A549 (cell line): ENCODE measurements around the gene GRIP2. TPM values are rescaled to one million over a fixed set of nuclear protein-coding genes. Genes with fewer than 3 reads are reported as not detected.

Experiments
- ATAC-seq, 2 experiments: fragments of 200-7000 bp in 1 of 2; fragments of >200 bp in 1 of 2; cut with Nextera tagmentation in 1 of 2; cut with Tn5 transposase in 1 of 2; 3 replicates each; pipeline versions ENCODE4 v1.8.0 to v1.9.1; 2018 to 2020; ENCODE audit warnings: mild to moderate bottlenecking in 1 of 2, moderate library complexity in 1 of 2
- CTCF ChIA-PET: fragments of 300-600 bp; sonication (Branson Sonifier 250); formaldehyde crosslinking; extraction: SDS; loops from one replicate; lab custom pipeline; 2021; ENCODE audit warnings: antibody characterized with exemption, inconsistent platforms; lab: Yijun Ruan, JAX
- POLR2A ChIA-PET: fragments of 350-600 bp; formaldehyde crosslinking; extraction: SDS; loops from one replicate; lab custom pipeline; 2021; ENCODE audit warnings: antibody characterized with exemption, inconsistent platforms; lab: Yijun Ruan, JAX
- DNase-seq, 2 experiments: peaks; one replicate each; pipeline versions ENCODE4 v3.0.0 to v3.0.0-alpha.2; 2011 to 2016; ENCODE audit warnings: low read depth in 1 of 2, low spot score in 1 of 2
- FAIRE-seq: peaks from 2 replicates; lab custom pipeline; 2011; peaks lifted over from hg19 to GRCh38; lab: Jason Lieb, UNC
- H3K27ac ChIP-seq, 2 experiments: fragments of >200 bp; sonication (Bioruptor Twin); formaldehyde crosslinking; 3 replicates each; pipeline ENCODE4 v1.5.1; 2016 to 2017
- H3K4me1 ChIP-seq: fragments of >200 bp; sonication (Bioruptor Twin); formaldehyde crosslinking; 3 replicates; pipeline ENCODE4 v1.6.1; 2016
- H3K4me2 ChIP-seq: fragments of >200 bp; sonication (Bioruptor Twin); formaldehyde crosslinking; 3 replicates; pipeline ENCODE4 v1.6.1; 2016
- H3K4me3 ChIP-seq: fragments of >200 bp; sonication (Bioruptor Twin); formaldehyde crosslinking; 3 replicates; pipeline ENCODE4 v1.5.1; 2016
- H3K9me3 ChIP-seq: fragments of >200 bp; sonication (Bioruptor Twin); formaldehyde crosslinking; 3 replicates; pipeline ENCODE4 v1.6.1; 2016
- ATOH8 ChIP-seq: fragments of 250-450 bp; sonication (Bioruptor Pico); IDR thresholded peaks from 2 replicates; pipeline ENCODE4 v1.5.0; 2020; ENCODE audit warnings: low read depth, mild to moderate bottlenecking, moderate library complexity
- BHLHE40 ChIP-seq: IDR thresholded peaks from 2 replicates; pipeline ENCODE4 v1.6.1; 2012; ENCODE audit warnings: low read depth, low read length, inconsistent platforms
- CBX8 ChIP-seq: fragments of 200-600 bp; sonication (generic); IDR thresholded peaks from 2 replicates; pipeline ENCODE4 v1.6.1; 2016
- CEBPB ChIP-seq, 2 experiments: fragments of >200 bp in 1 of 2; sonication (Bioruptor Twin) in 1 of 2; formaldehyde crosslinking in 1 of 2; IDR thresholded peaks; 2 replicates each; pipeline ENCODE4 v1.6.1; 2012 to 2016
- CHD2 ChIP-seq: fragments of 150-350 bp; IDR thresholded peaks from 2 replicates; pipeline ENCODE4 v1.6.1; 2014; ENCODE audit warnings: low read length; ENCODE audit not compliant: partially characterized antibody
- CTCF ChIP-seq: fragments of >200 bp; sonication (Bioruptor Twin); formaldehyde crosslinking; IDR thresholded peaks from 3 replicates; pipeline ENCODE4 v1.5.1; 2016
- EHMT2 ChIP-seq: fragments of 200-600 bp; sonication (generic); IDR thresholded peaks from 2 replicates; pipeline ENCODE4 v1.6.1; 2016; ENCODE audit warnings: antibody characterized with exemption, low read depth, mild to moderate bottlenecking, moderate library complexity
- EP300 ChIP-seq, 2 experiments: fragments of >200 bp; sonication (Bioruptor Twin); formaldehyde crosslinking; IDR thresholded peaks; 2 replicates in 1 of 2; 3 replicates in 1 of 2; pipeline ENCODE4 v1.6.1; 2016 to 2017
- FOSB ChIP-seq: fragments of 250-450 bp; sonication (Bioruptor Pico); IDR thresholded peaks from 2 replicates; pipeline ENCODE4 v1.5.0; 2020; ENCODE audit warnings: mild to moderate bottlenecking, moderate library complexity
- FOXS1 ChIP-seq: fragments of 250-450 bp; sonication (Bioruptor Pico); IDR thresholded peaks from 2 replicates; pipeline ENCODE4 v1.5.0; 2020; ENCODE audit warnings: mild to moderate bottlenecking, moderate library complexity
- GATA3 ChIP-seq: IDR thresholded peaks from 2 replicates; pipeline ENCODE4 v1.6.1; 2012; ENCODE audit warnings: borderline replicate concordance
- HDAC2 ChIP-seq: fragments of 200-600 bp; sonication (generic); IDR thresholded peaks from 2 replicates; pipeline ENCODE4 v1.6.1; 2016
- HES2 ChIP-seq: fragments of >200 bp; sonication (Bioruptor Twin); formaldehyde crosslinking; IDR thresholded peaks from 2 replicates; pipeline ENCODE4 v1.6.1; 2016
- HOXA7 ChIP-seq: fragments of 250-450 bp; sonication (Bioruptor Pico); IDR thresholded peaks from 2 replicates; pipeline ENCODE4 v1.5.0; 2020; ENCODE audit warnings: mild to moderate bottlenecking, moderate library complexity
- HOXB5 ChIP-seq: fragments of 250-450 bp; sonication (Bioruptor Pico); IDR thresholded peaks from 2 replicates; pipeline ENCODE4 v1.5.0; 2020; ENCODE audit warnings: mild to moderate bottlenecking, moderate library complexity
- JUNB ChIP-seq: fragments of >200 bp; sonication (Bioruptor Twin); formaldehyde crosslinking; IDR thresholded peaks from 2 replicates; pipeline ENCODE4 v1.6.1; 2016
- KDM1A ChIP-seq: fragments of 200-600 bp; sonication (generic); IDR thresholded peaks from 2 replicates; pipeline ENCODE4 v1.6.1; 2016; ENCODE audit warnings: low read depth, mild to moderate bottlenecking
- KDM5A ChIP-seq: fragments of 200-600 bp; sonication (generic); IDR thresholded peaks from 2 replicates; pipeline ENCODE4 v1.6.1; 2016; ENCODE audit warnings: antibody characterized with exemption, mild to moderate bottlenecking
- MAZ ChIP-seq: fragments of 150-350 bp; IDR thresholded peaks from 2 replicates; pipeline ENCODE4 v1.6.1; 2014; ENCODE audit warnings: antibody characterized with exemption, low read depth, low read length, borderline replicate concordance
- NPAS2 ChIP-seq: fragments of 250-450 bp; sonication (Bioruptor Pico); IDR thresholded peaks from 2 replicates; pipeline ENCODE4 v1.8.0; 2022; ENCODE audit warnings: mild to moderate bottlenecking, moderate library complexity, borderline replicate concordance
- RARB ChIP-seq: fragments of 250-450 bp; sonication (Bioruptor Pico); IDR thresholded peaks from 2 replicates; pipeline ENCODE4 v1.8.0; 2021; ENCODE audit warnings: mild to moderate bottlenecking, moderate library complexity
- RCOR1 ChIP-seq: fragments of 150-350 bp; IDR thresholded peaks from 2 replicates; pipeline ENCODE4 v1.6.1; 2014; ENCODE audit warnings: antibody characterized with exemption, low read length, low read depth
- RFX5 ChIP-seq: fragments of 450-650 bp; IDR thresholded peaks from 2 replicates; pipeline ENCODE4 v1.7.1; 2014; ENCODE audit warnings: antibody characterized with exemption, mild to moderate bottlenecking, moderate library complexity
- RNF2 ChIP-seq: fragments of 200-600 bp; sonication (generic); IDR thresholded peaks from 2 replicates; pipeline ENCODE4 v1.6.1; 2016; ENCODE audit warnings: low read depth, mild to moderate bottlenecking, antibody characterized with exemption, moderate library complexity, borderline replicate concordance
- SMC3 ChIP-seq: fragments of >200 bp; sonication (Bioruptor Twin); formaldehyde crosslinking; IDR thresholded peaks from 3 replicates; pipeline ENCODE4 v1.6.1; 2018; ENCODE audit warnings: inconsistent platforms
- SREBF2 ChIP-seq: fragments of 450-650 bp; IDR thresholded peaks from 2 replicates; pipeline ENCODE4 v1.6.1; 2014; ENCODE audit warnings: mild to moderate bottlenecking, moderate library complexity
- TP53 ChIP-seq: fragments of 250-450 bp; sonication (Bioruptor Pico); IDR thresholded peaks from 2 replicates; pipeline ENCODE4 v1.5.0; 2021; ENCODE audit warnings: mild to moderate bottlenecking, moderate library complexity
- ZFP36 ChIP-seq: fragments of 450-650 bp; IDR thresholded peaks from 2 replicates; pipeline ENCODE4 v1.6.1; 2014; ENCODE audit warnings: borderline replicate concordance; ENCODE audit not compliant: partially characterized antibody
- ZSCAN20 ChIP-seq: fragments of 250-450 bp; sonication (Bioruptor Pico); IDR thresholded peaks from 2 replicates; pipeline ENCODE4 v1.8.0; 2022; ENCODE audit warnings: mild to moderate bottlenecking, moderate library complexity
- WGBS: methylation state at CpG from one replicate; pipeline ENCODE4 v1.1.6; 2017; ENCODE audit errors: missing lambda C conversion rate; 5-methylcytosine and 5-hydroxymethylcytosine counted together
- polyA plus RNA-seq, 4 experiments: library from polyadenylated mRNA; depleted of rRNA in 3 of 4; stranded (reverse); fragments of >200 nt; fragmentation: RNase III in 1 of 4; extraction: RNeasy Plus Mini Kit Qiagen cat#74134 plus additional on column Dnase treatment in 1 of 4; gene quantifications; 2 replicates in 3 of 4; 3 replicates in 1 of 4; pipeline ENCODE4 v1.2.3, GENCODE V29; 2011 to 2017

GRIP2 gene
- polyA plus RNA-seq, 2 of the 4 experiments (the other 2 are of a cell fraction): 0.56 to 1.6 TPM

GRCh38 chr3:14466179-14466903 lies 73.8 kb downstream of the GRIP2 start:
- FAIRE-seq (no peak), DNase-seq (no peak), ATAC-seq (peak; percentile 2 to 19; a peak in 2 of 6 replicates)
- no peak for TF ChIP-seq TP53 (CRISPR knock-in tag)
- no peak for TF ChIP-seq SREBF2
- TF ChIP-seq JUNB: no peak
- TF ChIP-seq ZSCAN20 (CRISPR knock-in tag): no peak
- TF ChIP-seq MAZ: no peak
- no peak for TF ChIP-seq CEBPB (IDR thresholded peaks at IDR 0.05)
- TF ChIP-seq RNF2: no peak
- TF ChIP-seq HDAC2: no peak
- TF ChIP-seq BHLHE40: no peak
- TF ChIP-seq RFX5: no peak
- TF ChIP-seq EHMT2: no peak
- no peak for TF ChIP-seq HOXB5
- TF ChIP-seq HES2: no peak
- WGBS: 91% methylated on average over 23 of the region's 23 CpGs
- Histone ChIP-seq H3K4me2 (no peak overlapping the region), H3K27ac (no peak overlapping the region), H3K4me3 (no peak overlapping the region), H3K9me3 (no peaks in the 10 kb centered on the region), H3K4me1 (peaks cover 10% of the 10 kb centered on the region)
- ChIA-PET POLR2A (no interaction called here), CTCF (interaction anchor here (0.6 to 4.5 kb wide), 18 partner anchors 13 to 570 kb away, joined by 3 to 101 read pairs (median 4); partner anchors contain the start of gene SLC6A6)

GRCh38 chr3:14465425-14465824 lies 74.7 kb downstream of the GRIP2 start:
- Histone ChIP-seq H3K4me3 (no peak overlapping the region), H3K9me3 (no peaks in the 10 kb centered on the region), H3K4me1 (peaks cover 12% of the 10 kb centered on the region), H3K4me2 (no peak overlapping the region), H3K27ac (no peak overlapping the region)
- TF ChIP-seq KDM1A (0 out of 2 replicates have a peak, but pooled peaks have one; percentile 44), RFX5 (no peak), ZFP36 (peak; percentile 32)
- WGBS: 92% methylated on average over 3 of the region's 3 CpGs
- ATAC-seq (no peak), DNase-seq (no peak), FAIRE-seq (no peak)
- ChIA-PET CTCF (interaction anchor here (0.7 to 4.5 kb wide), 4 partner anchors 44 to 262 kb away, joined by 3 to 101 read pairs (median 34); no protein-coding TSS in a partner anchor), POLR2A (no interaction called here)

GRCh38 chr3:14464521-14464920 lies 75.6 kb downstream of the GRIP2 start:
- H3K4me3 ChIP-seq: no peak overlapping the region
- TF ChIP-seq KDM1A (peak; percentile 94), RCOR1 (no peak)
- no peak for ATAC-seq
- FAIRE-seq: no peak
- 98% methylated on average over 4 of the region's 4 CpGs for WGBS
- POLR2A ChIA-PET: no interaction called here
- CTCF ChIA-PET: interaction anchor here (0.8 to 7.6 kb wide), 5 partner anchors 34 to 261 kb away, joined by 3 to 173 read pairs (median 11); no protein-coding TSS in a partner anchor
- no peak for DNase-seq
- H3K27ac ChIP-seq: no peak overlapping the region
- no peak overlapping the region for H3K4me2 ChIP-seq
- H3K9me3 ChIP-seq: no peaks in the 10 kb centered on the region
- peaks cover 21% of the 10 kb centered on the region for H3K4me1 ChIP-seq

GRCh38 chr3:14464141-14464465 lies 76.0 kb downstream of the GRIP2 start:
- H3K4me3 ChIP-seq: no peak overlapping the region
- no peak for ATAC-seq
- H3K4me2 ChIP-seq: no peak overlapping the region
- no peak for FAIRE-seq
- 73% methylated on average over 3 of the region's 5 CpGs for WGBS
- TF ChIP-seq SMC3: no peak
- TF ChIP-seq FOXS1 (CRISPR knock-in tag): no peak
- no peak for TF ChIP-seq RNF2
- TF ChIP-seq GATA3: no peak
- no peak for TF ChIP-seq HOXA7 (CRISPR knock-in tag)
- TF ChIP-seq EP300 (IDR thresholded peaks at IDR 0.05): no peak
- TF ChIP-seq MAZ: no peak
- TF ChIP-seq FOSB (CRISPR knock-in tag): no peak
- TF ChIP-seq CBX8: no peak
- TF ChIP-seq CHD2: no peak
- no peak for TF ChIP-seq KDM5A
- TF ChIP-seq CTCF: no peak
- TF ChIP-seq BHLHE40: no peak
- no peak for TF ChIP-seq NPAS2 (CRISPR knock-in tag)
- no peak for TF ChIP-seq ATOH8 (CRISPR knock-in tag)
- TF ChIP-seq RARB: no peak
- H3K9me3 ChIP-seq: no peaks in the 10 kb centered on the region
- H3K4me1 ChIP-seq: peaks cover 25% of the 10 kb centered on the region
- POLR2A ChIA-PET: no interaction called here
- no peak for DNase-seq
- CTCF ChIA-PET: interaction anchor here (0.8 to 7.6 kb wide), 5 partner anchors 33 to 260 kb away, joined by 3 to 173 read pairs (median 11); no protein-coding TSS in a partner anchor
- H3K27ac ChIP-seq: no peak overlapping the region
